ENCODE data around the gene TLL1. TPM values are rescaled to one million over a fixed set of nuclear protein-coding genes. Genes with fewer than 3 reads are reported as not detected.

Gene TLL1
- total RNA-seq, result not detected
- polyA plus RNA-seq, result not detected
- total RNA-seq, result not detected

DNA sequence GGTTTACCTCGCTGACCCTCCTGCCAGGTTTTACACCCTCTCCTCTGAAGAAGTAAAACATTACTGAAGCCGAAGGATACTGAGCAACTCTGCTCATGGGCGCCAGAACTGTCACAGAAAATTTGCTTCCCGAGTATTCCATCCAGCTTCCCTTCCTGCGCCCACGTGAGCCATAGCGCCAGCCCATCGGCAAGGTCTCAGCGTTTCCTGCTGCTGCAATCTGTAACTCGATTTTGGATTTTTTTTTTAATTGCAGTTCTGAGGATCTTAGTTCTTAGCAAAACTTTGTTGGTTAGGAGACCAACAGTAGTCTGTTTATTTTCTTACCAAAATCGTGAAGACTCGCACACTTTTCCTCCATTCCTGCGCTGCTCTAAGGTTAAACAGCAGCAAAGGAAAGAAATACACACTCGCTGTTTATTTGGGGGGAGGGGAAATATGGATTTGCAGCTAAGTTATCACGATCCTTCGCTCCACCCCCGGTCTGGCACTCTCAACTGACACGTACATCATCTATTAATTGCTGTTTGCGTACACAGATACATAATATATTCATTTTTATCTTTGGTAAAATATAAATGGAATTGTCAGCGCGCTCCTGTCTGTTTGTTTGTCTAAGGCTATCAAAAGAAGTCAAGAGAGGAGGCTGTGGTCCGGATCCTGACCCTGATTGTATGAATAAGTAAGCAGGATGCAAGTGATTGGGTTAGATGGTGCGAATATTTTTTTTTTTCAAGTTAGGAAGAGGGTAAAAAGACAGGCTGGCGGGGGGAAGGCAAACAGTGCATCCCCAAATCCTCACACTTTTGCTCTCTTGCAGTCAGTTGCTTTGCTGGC is at the start of gene TLL1:
TSS of gene TLL1 (plus strand) at position 777 of the 837 bp plus-strand sequence. CDS start 668 bp downstream, outside the sequence.
- H3K27ac ChIP-seq (ENCODE audit: low read depth, low read length), result no peak within 1 kb of the TSS
- Mint-ChIP-seq H3K36me3 (peaks cover 0 to 6% (median 0%) of the 10 kb centered on the region in 5 donors), H3K4me1 (peaks cover 0 to 25% (median 7%) of the 10 kb centered on the region in 7 donors), H3K27me3 (peaks cover 49 to 60% (median 54%) of the 10 kb centered on the region in 5 donors), H3K4me3 (peak within 1 kb of the TSS; percentile 13 to 58 (median 44)), H3K9me3 (peaks cover 0 to 9% (median 0%) of the 10 kb centered on the region in 11 donors), H3K27ac (no peak within 1 kb of the TSS)
- ATAC-seq (no peak), DNase-seq (no peak)
- H3K4me1 ChIP-seq (ENCODE audit: control insufficient read depth in 2 of 2, insufficient read depth in 2 of 2, low read length in 2 of 2), result no peaks in the 10 kb centered on the region
- intact Hi-C loops (cut with micrococcal nuclease), result no loop called here
- H3K4me3 ChIP-seq (ENCODE audit: low read length), result no peak within 1 kb of the TSS
- CTCF ChIA-PET, result no interaction called here
- POLR2A ChIA-PET, result no interaction called here
- H3K36me3 ChIP-seq (ENCODE audit: control insufficient read depth in 2 of 3, insufficient read depth in 3 of 3, low read length in 3 of 3), result no peaks in the 10 kb centered on the region
- H3K27me3 ChIP-seq (ENCODE audit: control insufficient read depth in 2 of 2, insufficient read depth in 2 of 2, low read length in 2 of 2), result no peaks in the 10 kb centered on the region
- no peaks in the 10 kb centered on the region for H3K9me3 ChIP-seq (ENCODE audit: control insufficient read depth in 2 of 3, low read length in 3 of 3)

DNA sequence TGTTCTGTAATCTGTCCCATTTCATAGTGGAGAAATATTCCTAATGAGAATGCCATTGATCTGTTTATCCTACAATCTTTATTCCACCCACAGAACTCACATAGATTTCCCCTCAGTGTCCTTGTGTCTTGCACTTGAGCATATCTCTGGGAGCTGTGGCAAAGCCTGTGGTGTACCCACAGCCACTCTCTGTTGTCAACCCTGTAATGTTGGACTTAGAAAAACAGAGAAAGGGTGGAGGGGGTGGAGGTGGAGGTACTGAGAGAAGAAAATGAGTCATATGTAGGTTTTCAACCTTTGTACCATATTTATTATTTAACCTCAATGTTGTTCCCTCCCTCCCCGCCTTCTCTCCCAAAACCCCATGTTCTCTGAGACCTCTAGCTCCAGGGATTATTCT is 46.9 kb upstream of the TLL1 start:
- ChIA-PET POLR2A (no interaction called here), CTCF (no interaction called here)
- no peak overlapping the region for H3K4me3 Mint-ChIP-seq
- ATAC-seq, result no peak
- Histone ChIP-seq H3K4me3 (ENCODE audit: low read length) (no peak overlapping the region), H3K27me3 (ENCODE audit: control insufficient read depth in 2 of 2, insufficient read depth in 2 of 2, low read length in 2 of 2) (no peaks in the 10 kb centered on the region), H3K27ac (ENCODE audit: low read depth, low read length) (no peak overlapping the region), H3K36me3 (ENCODE audit: control insufficient read depth in 2 of 3, insufficient read depth in 3 of 3, low read length in 3 of 3) (no peaks in the 10 kb centered on the region), H3K4me1 (ENCODE audit: control insufficient read depth in 2 of 2, insufficient read depth in 2 of 2, low read length in 2 of 2) (no peaks in the 10 kb centered on the region), H3K9me3 (ENCODE audit: control insufficient read depth in 2 of 3, low read length in 3 of 3) (no peaks in the 10 kb centered on the region)
- no peak overlapping the region for H3K27ac Mint-ChIP-seq
- H3K4me1 Mint-ChIP-seq, result no peaks in the 10 kb centered on the region
- no peaks in the 10 kb centered on the region for H3K27me3 Mint-ChIP-seq
- no peaks in the 10 kb centered on the region for H3K36me3 Mint-ChIP-seq
- H3K9me3 Mint-ChIP-seq, result peaks cover 0 to 15% (median 4%) of the 10 kb centered on the region in 11 donors
- intact Hi-C loops (cut with micrococcal nuclease), result no loop called here
- DNase-seq, result no peak

DNA sequence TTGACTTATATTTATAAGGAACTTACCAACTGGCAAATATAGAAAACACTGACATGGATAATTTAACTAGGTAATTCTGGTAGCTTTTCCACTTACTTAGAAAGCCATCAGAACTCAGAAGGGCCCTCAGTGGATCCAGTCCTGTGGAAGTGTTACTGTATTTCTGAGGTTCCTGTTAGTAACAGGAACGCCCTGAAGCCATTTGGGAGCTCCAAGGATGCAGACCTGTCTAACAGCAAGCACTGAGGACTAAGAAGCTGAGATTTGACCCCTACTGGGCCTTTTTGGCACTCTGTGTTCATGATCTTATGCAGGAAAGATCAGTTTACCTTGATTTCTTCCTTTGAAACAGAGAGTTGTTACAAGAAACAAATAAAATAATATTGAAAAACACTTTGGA is 46.0 kb upstream of the TLL1 start:
- no peaks in the 10 kb centered on the region for H3K27me3 ChIP-seq (ENCODE audit: control insufficient read depth in 2 of 2, insufficient read depth in 2 of 2, low read length in 2 of 2)
- no peak overlapping the region for H3K4me3 ChIP-seq (ENCODE audit: low read length)
- H3K4me1 ChIP-seq (ENCODE audit: control insufficient read depth in 2 of 2, insufficient read depth in 2 of 2, low read length in 2 of 2), result no peaks in the 10 kb centered on the region
- Mint-ChIP-seq H3K9me3 (peaks cover 0 to 12% (median 3%) of the 10 kb centered on the region in 11 donors), H3K4me3 (no peak overlapping the region), H3K36me3 (no peaks in the 10 kb centered on the region), H3K27me3 (no peaks in the 10 kb centered on the region), H3K27ac (no peak overlapping the region), H3K4me1 (no peaks in the 10 kb centered on the region)
- no peak for ATAC-seq
- H3K27ac ChIP-seq (ENCODE audit: low read depth, low read length), result no peak overlapping the region
- ChIA-PET POLR2A (no interaction called here), CTCF (no interaction called here)
- intact Hi-C loops (cut with micrococcal nuclease), result no loop called here
- no peaks in the 10 kb centered on the region for H3K9me3 ChIP-seq (ENCODE audit: control insufficient read depth in 2 of 3, low read length in 3 of 3)
- H3K36me3 ChIP-seq (ENCODE audit: control insufficient read depth in 2 of 3, insufficient read depth in 3 of 3, low read length in 3 of 3), result no peaks in the 10 kb centered on the region
- no peak for DNase-seq

DNA sequence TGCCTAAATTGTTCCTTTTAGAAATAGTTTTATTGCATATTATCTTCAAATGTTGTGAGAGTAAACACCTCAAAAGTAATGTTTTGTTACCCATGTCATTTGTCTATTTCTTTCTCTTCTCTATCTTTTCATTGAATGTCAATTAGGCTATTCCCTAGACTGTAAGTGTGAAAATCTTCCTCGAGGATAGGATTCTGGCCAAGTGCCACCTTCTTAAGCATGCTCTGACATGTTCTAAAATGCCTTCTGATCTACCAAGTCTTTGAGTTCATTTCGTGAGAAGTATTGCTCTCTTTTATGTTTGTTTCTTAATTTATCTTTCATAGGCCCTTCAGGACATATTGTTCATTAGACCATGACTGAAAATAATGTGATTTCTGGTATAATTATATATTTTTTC is 44.1 kb upstream of the TLL1 start:
- Mint-ChIP-seq H3K4me3 (no peak overlapping the region), H3K9me3 (peaks cover 0 to 10% (median 3%) of the 10 kb centered on the region in 11 donors), H3K4me1 (no peaks in the 10 kb centered on the region), H3K27ac (no peak overlapping the region), H3K36me3 (no peaks in the 10 kb centered on the region), H3K27me3 (no peaks in the 10 kb centered on the region)
- Histone ChIP-seq H3K4me3 (ENCODE audit: low read length) (no peak overlapping the region), H3K9me3 (ENCODE audit: control insufficient read depth in 2 of 3, low read length in 3 of 3) (no peaks in the 10 kb centered on the region), H3K36me3 (ENCODE audit: control insufficient read depth in 2 of 3, insufficient read depth in 3 of 3, low read length in 3 of 3) (no peaks in the 10 kb centered on the region), H3K4me1 (ENCODE audit: control insufficient read depth in 2 of 2, insufficient read depth in 2 of 2, low read length in 2 of 2) (no peaks in the 10 kb centered on the region), H3K27me3 (ENCODE audit: control insufficient read depth in 2 of 2, insufficient read depth in 2 of 2, low read length in 2 of 2) (no peaks in the 10 kb centered on the region), H3K27ac (ENCODE audit: low read depth, low read length) (no peak overlapping the region)
- ATAC-seq (no peak), DNase-seq (no peak)
- intact Hi-C loops (cut with micrococcal nuclease), result no loop called here
- POLR2A ChIA-PET, result no interaction called here
- CTCF ChIA-PET, result no interaction called here

DNA sequence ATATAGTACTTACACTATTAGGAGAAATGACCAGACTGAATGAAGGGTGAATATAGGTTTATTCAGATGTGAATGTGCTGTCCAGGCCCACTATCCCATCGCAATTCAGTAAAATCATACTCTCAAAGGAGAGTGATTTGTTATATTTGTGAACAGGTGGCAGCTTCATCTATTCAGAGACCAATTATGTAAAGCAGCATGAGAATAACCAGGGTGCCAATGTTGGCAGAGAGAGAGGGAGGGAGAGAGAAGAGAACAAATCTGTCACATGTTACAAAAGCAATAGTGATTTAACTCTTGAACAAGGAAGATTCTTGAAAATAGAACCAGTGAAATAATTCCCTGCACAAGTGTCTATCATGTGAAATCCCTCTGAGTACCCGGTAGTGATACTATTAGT is 38.9 kb upstream of the TLL1 start:
- no peaks in the 10 kb centered on the region for H3K27me3 Mint-ChIP-seq
- peaks cover 0 to 3% (median 0%) of the 10 kb centered on the region in 11 donors for H3K9me3 Mint-ChIP-seq
- no peak for ATAC-seq
- no peak overlapping the region for H3K4me3 Mint-ChIP-seq
- no peak overlapping the region for H3K27ac Mint-ChIP-seq
- H3K36me3 Mint-ChIP-seq, result no peaks in the 10 kb centered on the region
- ChIA-PET POLR2A (no interaction called here), CTCF (no interaction called here)
- H3K27ac ChIP-seq (ENCODE audit: low read depth, low read length), result no peak overlapping the region
- H3K4me3 ChIP-seq (ENCODE audit: low read length), result no peak overlapping the region
- intact Hi-C loops (cut with micrococcal nuclease), result no loop called here
- H3K4me1 ChIP-seq (ENCODE audit: control insufficient read depth in 2 of 2, insufficient read depth in 2 of 2, low read length in 2 of 2), result no peaks in the 10 kb centered on the region
- DNase-seq, result no peak
- H3K9me3 ChIP-seq (ENCODE audit: control insufficient read depth in 2 of 3, low read length in 3 of 3), result no peaks in the 10 kb centered on the region
- no peaks in the 10 kb centered on the region for H3K36me3 ChIP-seq (ENCODE audit: control insufficient read depth in 2 of 3, insufficient read depth in 3 of 3, low read length in 3 of 3)
- H3K27me3 ChIP-seq (ENCODE audit: control insufficient read depth in 2 of 2, insufficient read depth in 2 of 2, low read length in 2 of 2), result no peaks in the 10 kb centered on the region
- H3K4me1 Mint-ChIP-seq, result no peaks in the 10 kb centered on the region

DNA sequence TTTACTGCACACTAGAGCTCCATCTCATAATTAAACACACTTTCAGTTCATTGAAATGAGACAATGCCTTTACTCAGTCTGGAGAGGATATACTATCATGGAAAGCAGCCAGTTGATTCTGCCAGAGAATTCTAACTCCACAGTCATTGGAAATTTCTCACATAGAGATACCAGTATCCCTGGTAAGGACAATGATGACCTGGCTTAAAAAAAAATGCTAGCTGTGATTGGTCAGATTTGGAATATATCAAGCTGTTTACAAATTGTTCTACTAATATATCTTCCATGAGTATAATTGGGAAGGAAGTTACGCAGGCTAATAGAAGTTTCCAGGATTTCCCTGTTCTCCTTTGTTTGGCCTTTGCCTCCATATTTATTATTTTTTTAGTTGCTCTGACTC is 34.5 kb upstream of the TLL1 start:
- no peak overlapping the region for H3K4me3 Mint-ChIP-seq
- H3K4me1 Mint-ChIP-seq, result no peaks in the 10 kb centered on the region
- H3K27me3 Mint-ChIP-seq, result no peaks in the 10 kb centered on the region
- Histone ChIP-seq H3K4me1 (ENCODE audit: control insufficient read depth in 2 of 2, insufficient read depth in 2 of 2, low read length in 2 of 2) (no peaks in the 10 kb centered on the region), H3K36me3 (ENCODE audit: control insufficient read depth in 2 of 3, insufficient read depth in 3 of 3, low read length in 3 of 3) (no peaks in the 10 kb centered on the region), H3K27ac (ENCODE audit: low read depth, low read length) (no peak overlapping the region), H3K27me3 (ENCODE audit: control insufficient read depth in 2 of 2, insufficient read depth in 2 of 2, low read length in 2 of 2) (no peaks in the 10 kb centered on the region), H3K9me3 (ENCODE audit: control insufficient read depth in 2 of 3, low read length in 3 of 3) (no peaks in the 10 kb centered on the region), H3K4me3 (ENCODE audit: low read length) (no peak overlapping the region)
- ATAC-seq (no peak), DNase-seq (no peak)
- no peak overlapping the region for H3K27ac Mint-ChIP-seq
- no peaks in the 10 kb centered on the region for H3K36me3 Mint-ChIP-seq
- intact Hi-C loops (cut with micrococcal nuclease), result no loop called here
- H3K9me3 Mint-ChIP-seq, result peaks cover 0 to 9% (median 0%) of the 10 kb centered on the region in 11 donors
- CTCF ChIA-PET, result interaction anchor here (0.7 kb wide), 1 partner anchor 299 kb away, joined by 3 read pairs; no protein-coding TSS in a partner anchor
- POLR2A ChIA-PET, result no interaction called here

Data from naive thymus-derived CD4-positive, alpha-beta T cell (primary cell).